GM23338 (cell line): ENCODE measurements around the gene HIVEP1. TPM values are rescaled to one million over a fixed set of nuclear protein-coding genes. Genes with fewer than 3 reads are reported as not detected.

ENCODE experiments used
- ATAC-seq: fragments of 200-7000 bp; cut with Tn5 transposase; 3 replicates; pipeline ENCODE4 v1.9.1; 2020
- DNase-seq: peaks from one replicate; pipeline ENCODE4 v3.0.0-alpha.2; 2015; ENCODE audit warnings: low spot score
- H2AFZ ChIP-seq: fragments of 200-600 bp; sonication (generic); 2 replicates; pipeline ENCODE4 v1.8.0; 2016; ENCODE audit warnings: antibody characterized with exemption, mild to moderate bottlenecking, moderate library complexity
- H3F3A ChIP-seq: fragments of 200-600 bp; sonication (generic); replicated peaks from 2 replicates; pipeline ENCODE4 v1.8.0; 2017; ENCODE audit warnings: antibody characterized with exemption, mixed run types, low read depth
- H3K27ac ChIP-seq: fragments of 200-600 bp; sonication (generic); 2 replicates; pipeline ENCODE4 v1.6.1; 2016; ENCODE audit warnings: low read depth
- H3K27me3 ChIP-seq: fragments of 200-600 bp; sonication (generic); 2 replicates; pipeline ENCODE4 v1.8.0; 2016; ENCODE audit warnings: mild to moderate bottlenecking, mixed run types, moderate library complexity; ENCODE audit not compliant: insufficient read depth
- H3K36me3 ChIP-seq: fragments of 200-600 bp; sonication (generic); 2 replicates; pipeline ENCODE4 v1.8.0; 2016; ENCODE audit warnings: mild to moderate bottlenecking; ENCODE audit not compliant: insufficient read depth
- H3K4me1 ChIP-seq: fragments of 200-600 bp; sonication (generic); 2 replicates; pipeline ENCODE4 v1.8.0; 2016; ENCODE audit warnings: mild to moderate bottlenecking, moderate library complexity; ENCODE audit not compliant: insufficient read depth
- H3K4me2 ChIP-seq: fragments of 200-600 bp; sonication (generic); 2 replicates; pipeline ENCODE4 v1.7.1; 2017; ENCODE audit warnings: mixed run types
- H3K4me3 ChIP-seq: fragments of 200-600 bp; sonication (generic); 2 replicates; pipeline ENCODE4 v1.6.1; 2016; ENCODE audit warnings: mixed run types
- H3K79me2 ChIP-seq: fragments of 200-600 bp; sonication (generic); replicated peaks from 2 replicates; pipeline ENCODE4 v1.8.0; 2017; ENCODE audit warnings: mild to moderate bottlenecking; ENCODE audit not compliant: insufficient read depth
- H3K9me2 ChIP-seq: fragments of 200-600 bp; sonication (generic); 2 replicates; pipeline ENCODE4 v1.8.0; 2017; ENCODE audit not compliant: insufficient read depth
- H4K20me1 ChIP-seq: fragments of 200-600 bp; sonication (generic); replicated peaks from 2 replicates; pipeline ENCODE4 v1.8.0; 2017; ENCODE audit warnings: mild to moderate bottlenecking; ENCODE audit not compliant: insufficient read depth
- H3K27ac Mint-ChIP-seq: 2 replicates; pipeline ENCODE4 v1.8.0; 2020; ENCODE audit warnings: inconsistent platforms, mild to moderate bottlenecking, moderate library complexity, mixed read lengths
- H3K27me3 Mint-ChIP-seq: 3 replicates; pipeline ENCODE4 v1.8.0; 2022; ENCODE audit warnings: low read depth, mild to moderate bottlenecking, moderate library complexity, mixed read lengths, inconsistent platforms; ENCODE audit not compliant: insufficient read depth, poor library complexity
- H3K36me3 Mint-ChIP-seq: 3 replicates; pipeline ENCODE4 v1.8.0; 2021; ENCODE audit warnings: low read depth, mild to moderate bottlenecking, inconsistent platforms, moderate library complexity, mixed read lengths
- H3K4me1 Mint-ChIP-seq: 3 replicates; pipeline ENCODE4 v1.8.0; 2020; ENCODE audit warnings: mild to moderate bottlenecking, inconsistent platforms, mixed read lengths
- H3K4me3 Mint-ChIP-seq: 3 replicates; pipeline ENCODE4 v1.8.0; 2021; ENCODE audit warnings: moderate library complexity, mild to moderate bottlenecking, inconsistent platforms, mixed read lengths
- H3K9me3 Mint-ChIP-seq: 3 replicates; pipeline ENCODE4 v1.8.0; 2020; ENCODE audit warnings: moderate library complexity, mild to moderate bottlenecking, inconsistent platforms, mixed read lengths
- CREB1 ChIP-seq: fragments of 250-450 bp; sonication (Bioruptor Pico); IDR thresholded peaks from 2 replicates; pipeline ENCODE4 v1.5.0; 2020; ENCODE audit warnings: low read depth, mild to moderate bottlenecking, moderate library complexity
- EZH2 ChIP-seq: fragments of 200-600 bp; sonication (generic); IDR thresholded peaks from one replicate; pipeline ENCODE4 v1.8.0; 2017; ENCODE audit warnings: antibody characterized with exemption, mild to moderate bottlenecking, low read depth; ENCODE audit not compliant: unreplicated experiment
- JUNB ChIP-seq: IDR thresholded peaks from one replicate; pipeline ENCODE4 v1.6.1; 2016; ENCODE audit warnings: antibody characterized with exemption; ENCODE audit not compliant: unreplicated experiment
- NANOG ChIP-seq: IDR thresholded peaks from 2 replicates; pipeline ENCODE4 v1.6.1; 2016; ENCODE audit warnings: antibody characterized with exemption, borderline replicate concordance
- POLR2AphosphoS5 ChIP-seq: IDR thresholded peaks from 2 replicates; pipeline ENCODE4 v1.6.1; 2016; ENCODE audit warnings: antibody characterized with exemption, low read depth
- STAT1 ChIP-seq: IDR thresholded peaks from one replicate; pipeline ENCODE4 v1.6.1; 2016; ENCODE audit warnings: antibody characterized with exemption; ENCODE audit not compliant: unreplicated experiment
- ZNF114 ChIP-seq: fragments of 250-450 bp; sonication (Bioruptor Pico); IDR thresholded peaks from 2 replicates; pipeline ENCODE4 v1.5.0; 2020; ENCODE audit warnings: mild to moderate bottlenecking, moderate library complexity
- ZNF331 ChIP-seq: fragments of 250-450 bp; sonication (Bioruptor Pico); IDR thresholded peaks from 2 replicates; pipeline ENCODE4 v1.5.0; 2020; ENCODE audit warnings: low read depth, mild to moderate bottlenecking, moderate library complexity
- polyA plus RNA-seq: library from polyadenylated mRNA; unstranded; fragments of >200 nt; fragmentation: Nextera tagmentation; extraction: Ambion mirVana; gene quantifications from 2 replicates; pipeline ENCODE4 v1.2.1, GENCODE V29; 2016
- total RNA-seq: library from RNA; depleted of rRNA; stranded (reverse); fragments of >200 nt; shearing (Covaris generic); gene quantifications from 2 replicates; pipeline ENCODE4 v1.2.3, GENCODE V29; 2014
- TF ChIP-seq, protein P1 (sequence below): fragments of 250-450 bp; sonication (Bioruptor Pico); IDR thresholded peaks from 2 replicates; pipeline ENCODE4 v1.5.0; 2020; ENCODE audit warnings: mild to moderate bottlenecking, moderate library complexity
- TF ChIP-seq, protein P2 (sequence below): IDR thresholded peaks from 2 replicates; pipeline ENCODE4 v1.6.1; 2016; ENCODE audit warnings: antibody characterized with exemption
- TF ChIP-seq, protein P3 (sequence below): IDR thresholded peaks from one replicate; pipeline ENCODE4 v1.6.1; 2018; ENCODE audit warnings: antibody characterized with exemption; ENCODE audit not compliant: unreplicated experiment

HIVEP1 gene
- total and polyA plus RNA-seq, 2 experiments from 2014 or later: 10.1 to 21.7 TPM

DNA sequence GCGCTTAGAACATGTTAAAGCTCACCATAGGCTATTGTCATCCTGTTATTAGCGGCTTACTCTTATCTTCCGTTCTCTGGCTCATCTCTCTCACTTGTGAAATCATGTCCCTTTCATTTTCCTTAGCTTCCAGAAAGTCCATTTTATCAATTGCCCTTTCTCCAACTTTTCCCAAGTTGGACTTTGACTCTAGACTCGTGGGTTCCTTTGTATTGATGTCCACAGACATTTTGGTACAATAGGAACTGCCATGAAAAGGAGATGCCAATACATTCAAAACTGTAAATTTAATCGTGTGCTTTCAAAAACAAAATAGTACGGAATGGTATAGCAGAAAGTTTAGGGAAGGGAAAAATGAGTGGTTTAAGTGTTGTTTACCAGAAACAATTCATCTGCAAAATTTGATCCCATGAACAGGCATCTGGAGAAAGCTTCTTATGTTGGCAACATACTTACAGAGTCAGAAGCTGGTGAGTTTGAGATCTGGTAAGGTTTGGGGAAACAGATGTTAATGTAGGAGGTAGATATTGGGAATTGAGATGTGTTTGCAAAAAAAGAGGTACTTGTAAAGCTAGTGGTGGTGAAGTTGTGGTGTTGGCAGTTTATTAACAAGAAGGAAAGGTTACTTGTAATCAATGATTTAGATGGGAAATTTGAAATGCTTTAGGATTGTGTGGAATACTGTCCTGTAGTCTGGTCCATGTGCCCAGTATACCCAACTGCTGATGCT is 10.2 kb upstream of the HIVEP1 start:
- ATAC-seq (no peak), DNase-seq (no peak)
- no peaks in the 10 kb centered on the region for H3K27me3 ChIP-seq
- no peak overlapping the region for H3K27ac Mint-ChIP-seq
- peaks cover 9% of the 10 kb centered on the region for H3K4me1 Mint-ChIP-seq
- H3K36me3 ChIP-seq: no peaks in the 10 kb centered on the region
- H2AFZ ChIP-seq: no peak overlapping the region
- no peak for TF ChIP-seq POLR2AphosphoS5
- TF ChIP-seq, protein P1, sequence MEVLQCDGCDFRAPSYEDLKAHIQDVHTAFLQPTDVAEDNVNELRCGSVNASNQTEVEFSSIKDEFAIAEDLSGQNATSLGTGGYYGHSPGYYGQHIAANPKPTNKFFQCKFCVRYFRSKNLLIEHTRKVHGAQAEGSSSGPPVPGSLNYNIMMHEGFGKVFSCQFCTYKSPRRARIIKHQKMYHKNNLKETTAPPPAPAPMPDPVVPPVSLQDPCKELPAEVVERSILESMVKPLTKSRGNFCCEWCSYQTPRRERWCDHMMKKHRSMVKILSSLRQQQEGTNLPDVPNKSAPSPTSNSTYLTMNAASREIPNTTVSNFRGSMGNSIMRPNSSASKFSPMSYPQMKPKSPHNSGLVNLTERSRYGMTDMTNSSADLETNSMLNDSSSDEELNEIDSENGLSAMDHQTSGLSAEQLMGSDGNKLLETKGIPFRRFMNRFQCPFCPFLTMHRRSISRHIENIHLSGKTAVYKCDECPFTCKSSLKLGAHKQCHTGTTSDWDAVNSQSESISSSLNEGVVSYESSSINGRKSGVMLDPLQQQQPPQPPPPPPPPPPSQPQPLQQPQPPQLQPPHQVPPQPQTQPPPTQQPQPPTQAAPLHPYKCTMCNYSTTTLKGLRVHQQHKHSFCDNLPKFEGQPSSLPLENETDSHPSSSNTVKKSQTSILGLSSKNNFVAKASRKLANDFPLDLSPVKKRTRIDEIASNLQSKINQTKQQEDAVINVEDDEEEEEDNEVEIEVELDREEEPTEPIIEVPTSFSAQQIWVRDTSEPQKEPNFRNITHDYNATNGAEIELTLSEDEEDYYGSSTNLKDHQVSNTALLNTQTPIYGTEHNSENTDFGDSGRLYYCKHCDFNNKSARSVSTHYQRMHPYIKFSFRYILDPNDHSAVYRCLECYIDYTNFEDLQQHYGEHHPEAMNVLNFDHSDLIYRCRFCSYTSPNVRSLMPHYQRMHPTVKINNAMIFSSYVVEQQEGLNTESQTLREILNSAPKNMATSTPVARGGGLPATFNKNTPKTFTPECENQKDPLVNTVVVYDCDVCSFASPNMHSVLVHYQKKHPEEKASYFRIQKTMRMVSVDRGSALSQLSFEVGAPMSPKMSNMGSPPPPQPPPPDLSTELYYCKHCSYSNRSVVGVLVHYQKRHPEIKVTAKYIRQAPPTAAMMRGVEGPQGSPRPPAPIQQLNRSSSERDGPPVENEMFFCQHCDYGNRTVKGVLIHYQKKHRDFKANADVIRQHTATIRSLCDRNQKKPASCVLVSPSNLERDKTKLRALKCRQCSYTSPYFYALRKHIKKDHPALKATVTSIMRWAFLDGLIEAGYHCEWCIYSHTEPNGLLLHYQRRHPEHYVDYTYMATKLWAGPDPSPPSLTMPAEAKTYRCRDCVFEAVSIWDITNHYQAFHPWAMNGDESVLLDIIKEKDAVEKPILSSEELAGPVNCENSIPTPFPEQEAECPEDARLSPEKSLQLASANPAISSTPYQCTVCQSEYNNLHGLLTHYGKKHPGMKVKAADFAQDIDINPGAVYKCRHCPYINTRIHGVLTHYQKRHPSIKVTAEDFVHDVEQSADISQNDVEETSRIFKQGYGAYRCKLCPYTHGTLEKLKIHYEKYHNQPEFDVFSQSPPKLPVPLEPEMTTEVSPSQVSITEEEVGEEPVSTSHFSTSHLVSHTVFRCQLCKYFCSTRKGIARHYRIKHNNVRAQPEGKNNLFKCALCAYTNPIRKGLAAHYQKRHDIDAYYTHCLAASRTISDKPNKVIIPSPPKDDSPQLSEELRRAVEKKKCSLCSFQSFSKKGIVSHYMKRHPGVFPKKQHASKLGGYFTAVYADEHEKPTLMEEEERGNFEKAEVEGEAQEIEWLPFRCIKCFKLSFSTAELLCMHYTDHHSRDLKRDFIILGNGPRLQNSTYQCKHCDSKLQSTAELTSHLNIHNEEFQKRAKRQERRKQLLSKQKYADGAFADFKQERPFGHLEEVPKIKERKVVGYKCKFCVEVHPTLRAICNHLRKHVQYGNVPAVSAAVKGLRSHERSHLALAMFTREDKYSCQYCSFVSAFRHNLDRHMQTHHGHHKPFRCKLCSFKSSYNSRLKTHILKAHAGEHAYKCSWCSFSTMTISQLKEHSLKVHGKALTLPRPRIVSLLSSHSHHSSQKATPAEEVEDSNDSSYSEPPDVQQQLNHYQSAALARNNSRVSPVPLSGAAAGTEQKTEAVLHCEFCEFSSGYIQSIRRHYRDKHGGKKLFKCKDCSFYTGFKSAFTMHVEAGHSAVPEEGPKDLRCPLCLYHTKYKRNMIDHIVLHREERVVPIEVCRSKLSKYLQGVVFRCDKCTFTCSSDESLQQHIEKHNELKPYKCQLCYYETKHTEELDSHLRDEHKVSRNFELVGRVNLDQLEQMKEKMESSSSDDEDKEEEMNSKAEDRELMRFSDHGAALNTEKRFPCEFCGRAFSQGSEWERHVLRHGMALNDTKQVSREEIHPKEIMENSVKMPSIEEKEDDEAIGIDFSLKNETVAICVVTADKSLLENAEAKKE (CRISPR knock-in tag): no peak
- no peak for TF ChIP-seq STAT1
- no peak for TF ChIP-seq ZNF114 (CRISPR knock-in tag)
- TF ChIP-seq JUNB: no peak
- no peaks in the 10 kb centered on the region for H3K79me2 ChIP-seq
- no peak overlapping the region for H3K27ac ChIP-seq
- no peaks in the 10 kb centered on the region for H3K9me2 ChIP-seq
- H3K36me3 Mint-ChIP-seq: no peaks in the 10 kb centered on the region
- no peaks in the 10 kb centered on the region for H3F3A ChIP-seq
- H3K4me2 ChIP-seq: no peak overlapping the region
- H3K4me1 ChIP-seq: no peaks in the 10 kb centered on the region
- no peaks in the 10 kb centered on the region for H4K20me1 ChIP-seq
- H3K4me3 ChIP-seq: no peak overlapping the region
- no peaks in the 10 kb centered on the region for H3K9me3 Mint-ChIP-seq
- H3K27me3 Mint-ChIP-seq: peaks cover 2% of the 10 kb centered on the region
- no peak overlapping the region for H3K4me3 Mint-ChIP-seq

DNA sequence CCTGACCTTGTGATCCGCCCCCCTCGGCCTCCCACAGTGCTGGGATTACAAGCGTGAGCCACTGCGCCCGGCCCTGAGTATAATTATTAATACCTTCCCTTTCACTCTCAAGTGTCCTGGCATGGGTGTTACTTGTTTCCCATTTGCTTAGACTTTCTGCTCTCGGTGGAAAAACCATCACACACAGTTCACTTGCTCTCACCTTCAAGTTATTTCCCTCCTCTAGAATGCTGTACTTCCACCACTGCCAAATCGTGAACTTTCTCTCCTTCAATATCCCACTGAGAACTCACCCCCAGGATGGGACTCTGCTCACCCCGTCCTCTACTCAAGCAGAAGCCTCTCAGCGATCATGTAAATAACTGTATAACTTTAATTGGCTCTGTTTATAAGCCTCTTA is 4.6 kb upstream of the HIVEP1 start:
- Mint-ChIP-seq H3K27me3 (peaks cover 6% of the 10 kb centered on the region), H3K4me1 (peaks cover 18% of the 10 kb centered on the region), H3K4me3 (peak overlapping the region; percentile 92; the same call in 2 of the 3 replicates), H3K9me3 (no peaks in the 10 kb centered on the region), H3K36me3 (no peaks in the 10 kb centered on the region), H3K27ac (no peak overlapping the region)
- Histone ChIP-seq H3K36me3 (no peaks in the 10 kb centered on the region), H3K4me3 (peak overlapping the region; percentile 95), H3K27me3 (peaks cover 15% of the 10 kb centered on the region), H3K4me2 (peak overlapping the region; percentile 94), H4K20me1 (no peaks in the 10 kb centered on the region), H3K79me2 (peaks cover 3% of the 10 kb centered on the region; the same call in 1 of the 2 replicates), H3K9me2 (no peaks in the 10 kb centered on the region), H3K27ac (no peak overlapping the region), H2AFZ (peak overlapping the region; percentile 38; the same call in 1 of the 2 replicates), H3F3A (peaks cover 15% of the 10 kb centered on the region; the same call in 1 of the 2 replicates), H3K4me1 (peaks cover 21% of the 10 kb centered on the region)
- ATAC-seq (no peak), DNase-seq (no peak)
- no peak for TF ChIP-seq STAT1
- TF ChIP-seq CREB1 (CRISPR knock-in tag): no peak
- no peak for TF ChIP-seq ZNF331 (CRISPR knock-in tag)
- TF ChIP-seq, protein P2, sequence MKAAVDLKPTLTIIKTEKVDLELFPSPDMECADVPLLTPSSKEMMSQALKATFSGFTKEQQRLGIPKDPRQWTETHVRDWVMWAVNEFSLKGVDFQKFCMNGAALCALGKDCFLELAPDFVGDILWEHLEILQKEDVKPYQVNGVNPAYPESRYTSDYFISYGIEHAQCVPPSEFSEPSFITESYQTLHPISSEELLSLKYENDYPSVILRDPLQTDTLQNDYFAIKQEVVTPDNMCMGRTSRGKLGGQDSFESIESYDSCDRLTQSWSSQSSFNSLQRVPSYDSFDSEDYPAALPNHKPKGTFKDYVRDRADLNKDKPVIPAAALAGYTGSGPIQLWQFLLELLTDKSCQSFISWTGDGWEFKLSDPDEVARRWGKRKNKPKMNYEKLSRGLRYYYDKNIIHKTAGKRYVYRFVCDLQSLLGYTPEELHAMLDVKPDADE: no peak
- TF ChIP-seq, protein P3, sequence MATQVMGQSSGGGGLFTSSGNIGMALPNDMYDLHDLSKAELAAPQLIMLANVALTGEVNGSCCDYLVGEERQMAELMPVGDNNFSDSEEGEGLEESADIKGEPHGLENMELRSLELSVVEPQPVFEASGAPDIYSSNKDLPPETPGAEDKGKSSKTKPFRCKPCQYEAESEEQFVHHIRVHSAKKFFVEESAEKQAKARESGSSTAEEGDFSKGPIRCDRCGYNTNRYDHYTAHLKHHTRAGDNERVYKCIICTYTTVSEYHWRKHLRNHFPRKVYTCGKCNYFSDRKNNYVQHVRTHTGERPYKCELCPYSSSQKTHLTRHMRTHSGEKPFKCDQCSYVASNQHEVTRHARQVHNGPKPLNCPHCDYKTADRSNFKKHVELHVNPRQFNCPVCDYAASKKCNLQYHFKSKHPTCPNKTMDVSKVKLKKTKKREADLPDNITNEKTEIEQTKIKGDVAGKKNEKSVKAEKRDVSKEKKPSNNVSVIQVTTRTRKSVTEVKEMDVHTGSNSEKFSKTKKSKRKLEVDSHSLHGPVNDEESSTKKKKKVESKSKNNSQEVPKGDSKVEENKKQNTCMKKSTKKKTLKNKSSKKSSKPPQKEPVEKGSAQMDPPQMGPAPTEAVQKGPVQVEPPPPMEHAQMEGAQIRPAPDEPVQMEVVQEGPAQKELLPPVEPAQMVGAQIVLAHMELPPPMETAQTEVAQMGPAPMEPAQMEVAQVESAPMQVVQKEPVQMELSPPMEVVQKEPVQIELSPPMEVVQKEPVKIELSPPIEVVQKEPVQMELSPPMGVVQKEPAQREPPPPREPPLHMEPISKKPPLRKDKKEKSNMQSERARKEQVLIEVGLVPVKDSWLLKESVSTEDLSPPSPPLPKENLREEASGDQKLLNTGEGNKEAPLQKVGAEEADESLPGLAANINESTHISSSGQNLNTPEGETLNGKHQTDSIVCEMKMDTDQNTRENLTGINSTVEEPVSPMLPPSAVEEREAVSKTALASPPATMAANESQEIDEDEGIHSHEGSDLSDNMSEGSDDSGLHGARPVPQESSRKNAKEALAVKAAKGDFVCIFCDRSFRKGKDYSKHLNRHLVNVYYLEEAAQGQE: no peak
- TF ChIP-seq EZH2: no peak
- TF ChIP-seq NANOG: no peak
